Motor neuron (in vitro differentiated cells): Measurements from ENCODE around the gene ITGA11. TPM values are rescaled to one million over a fixed set of nuclear protein-coding genes. Genes with fewer than 3 reads are reported as not detected.
A peak's percentile ranks its signal among the peaks of the same experiment; 100 is the strongest.

Experiments
- ATAC-seq, 8 experiments: fragments of 200-7000 bp; cut with Tn5 transposase; replicated peaks in 6 of 8; 2 replicates each; pipeline ENCODE4 v1.8.0; 2021; ENCODE audit warnings: mild to moderate bottlenecking in 8 of 8, moderate library complexity in 8 of 8
- H3K27ac ChIP-seq, 2 donors: fragments of 250-450 bp; sonication (Bioruptor Pico); 2 replicates each; pipeline ENCODE4 v1.9.0; 2021; ENCODE audit warnings: antibody characterized with exemption in 2 of 2, mild to moderate bottlenecking in 2 of 2, moderate library complexity in 1 of 2
- H3K4me1 ChIP-seq, 2 donors: fragments of 250-450 bp; sonication (Bioruptor Pico); replicated peaks in 1 of 2; 2 replicates each; pipeline ENCODE4 v1.6.1; 2021; ENCODE audit warnings: antibody characterized with exemption in 2 of 2, mild to moderate bottlenecking in 2 of 2, moderate library complexity in 1 of 2
- H3K4me3 ChIP-seq, 5 donors: fragments of 250-450 bp; sonication (Bioruptor Pico); 2 replicates each; pipeline ENCODE4 v1.9.0; 2021; ENCODE audit warnings: antibody characterized with exemption in 5 of 5, mild to moderate bottlenecking in 5 of 5, moderate library complexity in 4 of 5
- WGBS, 10 experiments: fragments of 450-650 bp; shearing (Covaris generic); methylation state at CpG; one replicate each; pipeline ENCODE4 v1.0.0; 2022; 5-methylcytosine and 5-hydroxymethylcytosine counted together
- in situ Hi-C, 9 experiments: fragments of 400-800 bp; cut with MboI; loops; one replicate each; pipeline ENCODE4 v1.15.0; 2021; ENCODE audit warnings: low sequenced_read_pairs in 9 of 9, low pct_unique_long_range_greater_than_20kb in 2 of 9; ENCODE audit not compliant: unreplicated experiment in 9 of 9
- total RNA-seq, 8 experiments: library from RNA; unstranded; fragments of 300-600 nt; gene quantifications; 2 replicates each; pipeline versions ENCODE4 v1.2.3 to v1.2.4, GENCODE V29; 2022

Gene ITGA11
- total RNA-seq, 8 experiments from 2014 or later = 0.27 to 35.0 (median 0.78) TPM

GRCh38 chr15:68313501-68314410, 118.2 kb downstream of the ITGA11 start:
- in situ Hi-C loops = loop anchor here in 2 of 9 experiments (25.0 kb wide), 1 partner anchor 224 kb away; no protein-coding TSS in a partner anchor
- 50 to 100% (median 80%) methylated on average over 1 to 7 of the region's 18 CpGs; no CpG with 5 or more reads in 5 of the 10 experiments for WGBS, 10 experiments
- ATAC-seq = no peak
- H3K4me3 ChIP-seq = no peak overlapping the region
- peaks cover 0 to 8% of the 10 kb centered on the region in 2 donors for H3K4me1 ChIP-seq
- no peak overlapping the region for H3K27ac ChIP-seq

GRCh38 chr15:68312701-68313204, 119.2 kb downstream of the ITGA11 start:
- Histone ChIP-seq H3K27ac (no peak overlapping the region), H3K4me1 (peaks cover 0 to 8% of the 10 kb centered on the region in 2 donors), H3K4me3 (no peak overlapping the region)
- ATAC-seq = peak in 4 of 8 experiments; percentile 30 to 82 (median 71)
- in situ Hi-C loops = loop anchor here in 2 of 9 experiments (25.0 kb wide), 1 partner anchor 225 kb away; no protein-coding TSS in a partner anchor
- WGBS, 10 experiments = 78 to 100% (median 88%) methylated on average over 1 to 8 of the region's 18 CpGs; no CpG with 5 or more reads in 6 of the 10 experiments

- no peak overlapping the region for H3K27ac ChIP-seq
- no peak for ATAC-seq
- WGBS, 10 experiments = 40 to 100% (median 91%) methylated on average over 1 to 2 of the region's 3 CpGs; no CpG with 5 or more reads in 4 of the 10 experiments
- H3K4me3 ChIP-seq = no peak overlapping the region
- in situ Hi-C loops = loop anchor here in 2 of 9 experiments (25.0 kb wide), 1 partner anchor 225 kb away; no protein-coding TSS in a partner anchor
- peaks cover 0 to 8% of the 10 kb centered on the region in 2 donors for H3K4me1 ChIP-seq
Measured at GRCh38 chr15:68311859-68312557, 120.0 kb downstream of the ITGA11 start.

GRCh38 chr15:68311464-68311835, 120.5 kb downstream of the ITGA11 start:
- H3K4me1 ChIP-seq = peaks cover under 1 to 8% of the 10 kb centered on the region in 2 donors
- WGBS, 10 experiments = 70 to 100% (median 95%) methylated on average over 1 to 3 of the region's 3 CpGs; no CpG with 5 or more reads in 4 of the 10 experiments
- no peak overlapping the region for H3K4me3 ChIP-seq
- no peak overlapping the region for H3K27ac ChIP-seq
- in situ Hi-C loops = loop anchor here in 2 of 9 experiments (25.0 kb wide), 1 partner anchor 226 kb away; no protein-coding TSS in a partner anchor
- no peak for ATAC-seq

- H3K27ac ChIP-seq = no peak overlapping the region
- in situ Hi-C loops = loop anchor here in 2 of 9 experiments (25.0 kb wide), 1 partner anchor 226 kb away; no protein-coding TSS in a partner anchor
- ATAC-seq = no peak
Measured at GRCh38 chr15:68310804-68311463, 121.0 kb downstream of the ITGA11 start.

GRCh38 chr15:68310178-68310803, 121.7 kb downstream of the ITGA11 start:
- H3K27ac ChIP-seq = no peak overlapping the region
- in situ Hi-C loops = loop anchor here in 2 of 9 experiments (25.0 kb wide), 1 partner anchor 227 kb away; no protein-coding TSS in a partner anchor
- no peak for ATAC-seq
- peaks cover 2 to 3% of the 10 kb centered on the region in 2 donors for H3K4me1 ChIP-seq
- no peak overlapping the region for H3K4me3 ChIP-seq
- 20 to 80% (median 61%) methylated on average over 1 to 5 of the region's 7 CpGs; no CpG with 5 or more reads in 2 of the 10 experiments for WGBS, 10 experiments

More at GRCh38 chr15:68310804-68311463, 121.0 kb downstream of the ITGA11 start:
- Histone ChIP-seq H3K4me3 (no peak overlapping the region), H3K4me1 (peaks cover 3 to 8% of the 10 kb centered on the region in 2 donors)
- 73 to 100% (median 90%) methylated on average over 1 to 11 of the region's 22 CpGs; no CpG with 5 or more reads in 4 of the 10 experiments for WGBS, 10 experiments

GRCh38 chr15:68309024-68309423, 122.9 kb downstream of the ITGA11 start:
- in situ Hi-C loops = loop anchor here in 3 of 9 experiments (10.0 to 25.0 kb wide), 2 partner anchors 228 to 236 kb away; no protein-coding TSS in a partner anchor
- no peak overlapping the region for H3K27ac ChIP-seq

GRCh38 chr15:68307131-68307928, 124.6 kb downstream of the ITGA11 start:
- H3K4me1 ChIP-seq = peaks cover 3 to 17% of the 10 kb centered on the region in 2 donors
- no peak overlapping the region for H3K27ac ChIP-seq
- no peak overlapping the region for H3K4me3 ChIP-seq
- in situ Hi-C loops = loop anchor here in 3 of 9 experiments (10.0 to 25.0 kb wide), 2 partner anchors 230 to 237 kb away; no protein-coding TSS in a partner anchor
- WGBS, 10 experiments = 10 to 80% (median 65%) methylated on average over 1 to 4 of the region's 14 CpGs; no CpG with 5 or more reads in 4 of the 10 experiments
- no peak for ATAC-seq

More at GRCh38 chr15:68309024-68309423, 122.9 kb downstream of the ITGA11 start:
- ATAC-seq = no peak
- WGBS, 10 experiments = 34 to 100% (median 90%) methylated on average over 1 to 3 of the region's 3 CpGs
- Histone ChIP-seq H3K4me3 (no peak overlapping the region), H3K4me1 (peaks cover 3 to 13% of the 10 kb centered on the region in 2 donors)

- no peak for ATAC-seq
Measured at GRCh38 chr15:68305420-68305871, 126.5 kb downstream of the ITGA11 start.

GRCh38 chr15:68304589-68305337, 127.2 kb downstream of the ITGA11 start:
- Histone ChIP-seq H3K4me1 (peaks cover 3 to 17% of the 10 kb centered on the region in 2 donors), H3K27ac (peak overlapping the region in 1 of 2 donors; percentile 12), H3K4me3 (no peak overlapping the region)
- peak in 4 of 8 experiments; percentile 15 to 79 (median 45) for ATAC-seq
- 48 to 80% (median 65%) methylated on average over 2 to 10 of the region's 15 CpGs; no CpG with 5 or more reads in 3 of the 10 experiments for WGBS, 10 experiments
- in situ Hi-C loops = loop anchor here in 3 of 9 experiments (10.0 to 25.0 kb wide), 2 partner anchors 233 to 240 kb away; no protein-coding TSS in a partner anchor

More at GRCh38 chr15:68305420-68305871, 126.5 kb downstream of the ITGA11 start:
- Histone ChIP-seq H3K27ac (no peak overlapping the region), H3K4me3 (no peak overlapping the region), H3K4me1 (peaks cover 3 to 17% of the 10 kb centered on the region in 2 donors)
- in situ Hi-C loops = loop anchor here in 3 of 9 experiments (10.0 to 25.0 kb wide), 2 partner anchors 232 to 239 kb away; no protein-coding TSS in a partner anchor
- WGBS, 10 experiments = 44 to 100% (median 80%) methylated on average over 1 to 3 of the region's 6 CpGs; no CpG with 5 or more reads in 5 of the 10 experiments
